ENCODE results near the gene FGFR3.
"Not testable (repeated sequence)": the region's sequence is repeated elsewhere in the genome, so short reads cannot be mapped to it uniquely, and the experiment has no call there.

The FGFR3 gene

DNA sequence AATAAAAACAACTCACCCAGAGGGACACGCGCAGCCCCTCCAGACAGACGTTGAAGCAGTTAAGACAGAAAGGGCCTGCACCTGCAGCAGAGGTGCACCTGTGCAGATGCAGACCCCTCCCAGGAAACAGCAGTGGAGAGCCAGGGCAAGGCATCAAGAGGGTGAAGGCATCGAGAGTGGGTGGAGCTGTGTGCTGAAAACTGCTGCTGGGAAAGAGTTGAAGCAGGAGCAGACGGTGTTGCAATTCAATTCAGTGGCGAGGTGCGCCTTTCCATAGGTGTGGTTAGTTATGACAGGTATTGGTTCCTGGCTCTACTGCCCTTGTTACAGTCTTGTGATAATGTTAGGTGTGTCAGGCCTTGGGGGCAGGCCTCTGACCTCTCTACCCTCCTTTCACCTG, 46.2 kb downstream of the FGFR3 start:
- no peak for DNase-seq (ENCODE audit: low read depth in 2 of 3, low spot score in 1 of 3)

DNA sequence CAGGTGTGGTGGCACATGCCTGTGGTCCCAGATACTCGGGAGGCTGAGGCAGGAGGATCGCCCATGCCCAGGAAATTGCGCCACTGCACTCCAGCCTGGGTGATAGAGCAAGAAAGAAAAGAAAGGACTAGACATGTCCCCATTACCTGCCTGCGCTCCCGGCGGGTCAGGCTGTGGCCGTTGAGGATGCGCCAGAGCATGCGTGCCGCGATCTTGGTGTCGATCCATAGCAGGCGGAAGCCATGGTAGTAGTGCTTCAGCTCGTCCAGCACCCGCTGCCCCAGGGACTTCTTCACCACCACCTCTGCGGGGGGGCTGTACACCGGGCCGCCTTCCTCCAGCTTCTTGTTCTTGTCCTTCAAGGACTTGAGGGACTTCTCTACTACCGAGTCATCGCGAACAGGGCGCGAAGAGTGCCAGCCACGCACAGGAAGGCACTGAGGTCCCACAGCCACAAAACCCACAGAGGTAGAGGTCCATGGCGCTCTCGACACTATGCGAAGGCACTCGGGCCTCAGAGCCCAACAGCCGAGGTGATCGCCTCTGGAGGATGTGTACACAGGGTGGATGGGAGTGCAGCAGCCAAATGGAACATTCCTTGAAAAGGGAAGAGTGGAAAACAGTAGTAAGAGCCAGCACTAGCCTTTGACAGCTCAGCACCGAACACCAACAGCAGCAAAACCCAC, 48.3 kb downstream of the FGFR3 start:
- no peak for DNase-seq (ENCODE audit: low read depth in 2 of 3, low spot score in 1 of 3)

DNA sequence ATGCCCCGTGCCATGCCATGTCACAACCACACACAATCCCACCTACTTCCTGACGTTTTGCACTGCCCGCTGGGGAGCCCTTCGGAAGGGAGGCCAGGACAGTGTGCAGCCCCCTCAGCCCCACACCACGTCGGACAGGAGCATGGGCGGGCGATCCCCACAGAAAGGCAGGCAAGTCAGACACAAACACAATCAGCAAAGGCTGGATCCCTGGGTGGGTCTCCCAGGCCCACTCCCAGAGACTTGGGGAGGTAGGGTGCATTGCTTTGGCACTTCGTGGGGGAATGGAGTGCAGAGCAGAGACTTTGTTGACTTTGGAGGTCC, 48.8 kb downstream of the FGFR3 start:
- no peak for DNase-seq (ENCODE audit: low read depth in 2 of 3, low spot score in 1 of 3)

DNA sequence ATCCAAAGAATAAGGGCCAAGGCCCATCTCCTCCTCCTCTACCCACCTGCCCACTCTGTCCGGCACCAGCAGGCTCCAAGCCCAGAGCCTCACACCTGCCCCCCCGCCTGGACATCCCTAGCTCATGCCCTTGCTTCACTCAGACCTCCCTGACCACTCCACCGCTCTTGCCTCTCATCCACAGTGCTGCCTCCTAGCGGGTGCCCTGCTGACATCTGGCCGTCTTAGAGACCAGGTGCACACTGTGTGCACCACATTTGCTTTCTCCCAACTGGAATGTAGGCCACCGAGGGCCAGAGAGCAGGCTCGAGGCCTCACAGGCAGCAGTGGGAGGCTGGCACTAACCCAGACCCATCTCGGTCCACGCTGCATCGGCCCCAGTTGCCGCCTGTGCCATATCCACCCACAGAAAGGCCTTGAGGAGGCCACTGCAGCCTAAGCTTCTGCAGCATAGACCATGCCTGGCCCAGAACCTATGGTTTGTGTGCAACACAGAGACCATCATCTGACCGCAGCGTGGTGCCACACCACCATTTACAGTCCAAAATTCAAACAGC, 49.3 kb downstream of the FGFR3 start:
- DNase-seq (ENCODE audit: low read depth in 2 of 3, low spot score in 1 of 3): no peak

DNA sequence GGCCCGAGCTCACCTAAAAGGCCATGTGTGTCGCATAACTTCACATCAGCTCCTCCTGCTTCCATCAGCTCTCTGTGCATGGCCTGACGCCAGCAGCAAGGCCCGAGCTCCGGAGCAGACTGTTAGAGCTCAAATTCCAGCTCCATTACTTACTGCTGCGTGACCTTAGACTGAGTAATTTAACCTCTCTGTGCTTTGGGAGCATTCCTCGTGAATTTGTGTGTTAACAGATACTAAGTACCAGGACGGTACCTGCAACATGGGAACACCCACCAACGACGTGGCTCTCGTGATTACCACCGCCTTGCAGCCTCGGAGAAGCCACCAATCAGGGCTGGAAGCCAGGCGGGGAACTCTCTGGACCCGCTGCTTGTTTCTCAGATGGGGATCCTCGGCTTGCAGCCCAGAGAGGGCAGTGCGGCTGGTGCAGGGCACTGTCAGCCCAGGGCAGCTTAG, 49.9 kb downstream of the FGFR3 start:
- no peak for DNase-seq (ENCODE audit: low read depth in 2 of 3, low spot score in 1 of 3)

DNA sequence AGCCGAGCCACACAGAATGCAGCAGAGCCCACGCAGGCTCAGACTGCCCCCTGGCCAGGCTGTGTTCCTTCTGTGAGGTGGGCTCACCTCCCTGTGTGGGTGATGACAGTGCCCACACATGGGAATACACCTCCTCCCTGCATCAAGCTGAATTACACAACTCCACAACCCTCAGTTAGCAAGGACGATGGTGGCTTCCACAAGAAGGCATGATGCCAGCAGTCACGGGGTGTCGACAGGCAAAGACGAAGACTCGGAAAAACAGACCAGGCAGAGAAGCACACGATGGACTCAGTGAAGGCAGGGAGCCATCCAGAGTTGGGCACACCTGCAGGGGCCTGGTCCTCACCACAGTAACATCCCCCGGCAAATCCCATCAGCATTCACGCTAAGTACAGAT, 50.8 kb downstream of the FGFR3 start:
- DNase-seq (ENCODE audit: low read depth in 2 of 3, low spot score in 1 of 3): no peak

DNA sequence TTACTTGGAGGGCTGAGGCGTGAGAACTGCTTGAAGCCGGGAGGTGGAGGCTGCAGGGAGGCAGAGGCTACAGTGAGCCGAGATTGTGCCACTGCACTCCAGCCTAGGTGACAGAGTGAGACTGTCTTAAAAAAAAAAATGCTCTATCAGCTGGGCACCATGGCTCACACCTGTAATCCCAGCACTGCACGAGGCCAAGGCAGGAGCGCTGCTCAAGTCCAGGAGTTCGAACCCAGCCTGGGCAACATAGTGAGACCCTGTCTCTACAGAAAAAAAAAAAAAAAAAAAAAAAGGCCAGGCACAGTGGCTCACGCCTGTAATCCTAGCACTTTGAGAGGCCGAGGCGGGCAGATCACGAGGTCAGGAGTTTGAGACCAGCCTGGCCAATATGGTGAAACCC, 51.5 kb downstream of the FGFR3 start:
- DNase-seq (ENCODE audit: low read depth in 2 of 3, low spot score in 1 of 3): not testable (repeated sequence)

DNA sequence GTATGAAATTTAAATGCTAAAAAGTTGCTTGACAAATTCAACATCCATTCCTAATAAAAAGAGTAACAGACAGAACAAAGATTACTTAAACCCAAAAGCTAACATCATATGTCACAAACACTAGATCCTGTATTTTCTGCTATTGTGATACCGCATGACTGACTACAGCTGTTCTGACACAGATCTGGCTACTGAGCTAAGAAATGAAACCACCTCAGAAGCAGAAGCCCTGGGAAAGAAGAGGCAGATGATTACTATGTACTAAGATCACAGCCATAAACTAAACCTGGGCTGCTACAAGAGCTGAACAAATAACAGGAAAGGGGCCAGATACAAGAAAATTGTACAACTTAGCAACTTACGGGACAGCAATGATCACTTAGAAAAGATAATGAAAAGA, 53.5 kb downstream of the FGFR3 start:
- DNase-seq (ENCODE audit: low read depth in 2 of 3, low spot score in 1 of 3): no peak

DNA sequence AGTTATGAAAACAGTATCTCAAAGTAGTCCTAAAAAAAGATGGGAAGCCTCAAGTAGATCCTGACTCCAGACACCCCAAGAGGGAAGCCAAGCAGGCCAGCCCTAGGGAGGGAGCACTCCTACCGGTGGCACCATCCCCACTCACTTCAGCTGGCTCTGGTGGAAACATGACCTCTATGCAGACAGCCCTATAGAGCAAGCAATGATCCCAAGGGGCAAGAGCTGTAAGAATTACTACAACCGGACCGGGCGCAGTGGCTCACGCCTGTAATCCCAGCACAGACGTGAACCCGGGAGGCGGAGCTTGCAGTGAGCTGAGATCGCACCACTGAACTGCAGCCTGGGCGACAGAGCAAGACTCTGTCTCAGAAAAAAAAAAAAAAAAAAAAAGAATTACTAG, 57.2 kb downstream of the FGFR3 start:
- DNase-seq (ENCODE audit: low read depth in 2 of 3, low spot score in 1 of 3): no peak

DNA sequence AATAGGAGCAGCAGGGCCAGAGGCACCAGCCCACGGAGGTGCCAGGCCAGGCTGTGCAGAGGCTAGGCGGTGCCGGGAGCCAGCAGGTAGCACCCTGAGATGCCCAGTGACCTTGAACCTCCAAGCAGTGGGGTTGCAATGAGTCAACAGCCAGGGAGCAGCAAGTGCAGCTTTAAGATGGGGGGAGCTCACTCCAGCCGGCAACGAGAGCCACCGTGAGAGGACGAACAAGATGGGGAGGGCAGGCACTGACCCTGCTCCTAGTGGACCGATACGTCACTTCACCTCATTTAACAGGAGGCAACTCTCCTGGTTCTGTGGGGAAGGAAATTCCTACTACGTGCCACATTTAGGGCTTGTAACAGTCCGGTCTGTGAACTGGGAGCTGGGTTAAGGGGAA, 58.1 kb downstream of the FGFR3 start:
- no peak for DNase-seq (ENCODE audit: low read depth in 2 of 3, low spot score in 1 of 3)

DNA sequence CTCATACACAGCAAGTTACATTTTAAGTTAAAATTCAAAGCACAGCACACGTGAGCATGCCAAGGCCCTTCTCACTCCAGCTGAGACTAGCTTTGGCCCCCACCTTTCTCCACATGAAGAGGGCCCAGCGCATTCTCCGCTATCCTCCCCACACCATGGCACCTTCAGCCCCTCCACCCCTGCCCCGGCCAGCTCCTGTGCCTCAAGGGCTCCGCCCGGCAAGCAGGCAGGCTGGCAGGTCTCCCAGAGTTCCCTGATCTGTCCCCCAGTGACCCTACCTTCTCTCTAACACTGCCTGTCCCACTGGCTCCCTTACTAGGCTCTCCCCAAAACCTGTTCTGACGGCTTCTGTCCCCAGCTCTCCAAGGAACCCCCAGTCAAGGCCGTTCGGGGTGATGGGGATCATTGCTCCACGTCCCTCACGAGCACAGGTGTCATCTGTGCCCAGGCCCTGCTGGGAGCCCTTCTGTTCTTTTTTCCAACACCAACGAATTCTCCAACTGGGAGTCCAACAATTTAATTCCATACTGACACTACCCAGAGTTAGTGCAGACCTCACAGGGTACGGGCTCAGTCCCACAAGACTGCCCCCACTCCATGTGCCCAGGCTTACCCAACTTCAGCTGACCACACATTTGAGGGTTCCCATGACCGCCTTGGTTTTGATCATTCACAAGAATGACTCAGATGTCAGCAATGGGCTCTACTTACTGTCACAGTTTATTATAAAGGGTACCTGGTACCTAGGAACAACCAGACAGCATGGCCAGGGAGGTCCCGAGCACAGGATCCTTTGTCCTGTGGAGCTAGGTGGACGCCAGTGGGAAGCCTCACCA, 58.7 kb downstream of the FGFR3 start:
- no peak for DNase-seq (ENCODE audit: low read depth in 2 of 3, low spot score in 1 of 3)

DNA sequence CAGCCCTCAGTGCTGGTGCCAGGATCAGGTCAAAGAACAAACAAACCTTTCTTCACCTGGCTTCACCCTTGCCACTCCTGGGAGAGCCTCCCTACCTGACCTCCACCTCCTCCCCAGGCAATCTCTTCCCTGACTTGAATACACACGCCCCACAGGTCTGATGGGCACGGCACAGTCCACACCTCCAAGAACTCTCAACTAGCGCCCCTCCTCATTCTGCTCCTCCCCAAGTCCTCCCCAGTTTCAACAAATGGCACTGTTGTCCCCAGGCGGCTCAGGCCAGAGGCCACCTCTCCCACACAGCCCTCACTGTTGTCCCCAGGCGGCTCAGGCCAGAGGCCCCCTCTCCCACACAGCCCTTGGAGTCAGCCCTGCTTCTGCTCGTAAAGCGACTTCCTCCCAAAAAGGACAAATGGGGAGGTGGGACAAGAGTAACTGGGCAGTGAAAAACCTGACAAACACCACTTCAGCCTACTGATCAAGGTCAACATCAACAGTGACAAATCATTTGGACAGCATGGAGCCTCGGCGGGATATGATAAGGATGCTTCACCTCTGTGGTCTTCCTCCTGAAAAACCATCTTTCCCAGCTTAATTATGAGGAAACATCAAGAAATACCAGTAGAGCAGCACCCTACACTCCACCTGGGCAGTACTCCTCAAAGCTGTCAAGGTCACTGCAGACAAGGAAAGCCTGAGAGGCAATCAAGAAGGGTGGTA, 60.0 kb downstream of the FGFR3 start:
- DNase-seq (ENCODE audit: low read depth in 2 of 3, low spot score in 1 of 3): no peak

DNA sequence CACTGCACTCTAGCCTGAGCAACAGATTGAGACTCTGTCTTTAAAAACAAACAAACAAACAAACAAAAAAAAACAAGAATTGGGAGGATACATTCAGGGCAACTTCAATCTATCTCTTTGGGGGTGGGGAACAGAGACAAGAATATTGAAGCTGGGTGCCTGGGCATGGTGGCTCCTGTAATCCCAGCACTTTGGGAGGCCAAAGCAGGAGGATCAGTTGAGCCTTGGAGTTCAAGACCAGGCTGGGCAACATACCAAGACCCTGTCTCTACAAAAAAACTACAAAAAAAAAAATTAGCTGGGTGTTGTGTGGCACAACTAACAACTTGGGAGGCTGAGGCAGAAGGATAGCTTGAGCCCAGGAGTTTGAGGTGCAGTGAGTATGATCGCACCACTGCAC, 61.7 kb downstream of the FGFR3 start:
- DNase-seq (ENCODE audit: low read depth in 2 of 3, low spot score in 1 of 3): no peak

DNA sequence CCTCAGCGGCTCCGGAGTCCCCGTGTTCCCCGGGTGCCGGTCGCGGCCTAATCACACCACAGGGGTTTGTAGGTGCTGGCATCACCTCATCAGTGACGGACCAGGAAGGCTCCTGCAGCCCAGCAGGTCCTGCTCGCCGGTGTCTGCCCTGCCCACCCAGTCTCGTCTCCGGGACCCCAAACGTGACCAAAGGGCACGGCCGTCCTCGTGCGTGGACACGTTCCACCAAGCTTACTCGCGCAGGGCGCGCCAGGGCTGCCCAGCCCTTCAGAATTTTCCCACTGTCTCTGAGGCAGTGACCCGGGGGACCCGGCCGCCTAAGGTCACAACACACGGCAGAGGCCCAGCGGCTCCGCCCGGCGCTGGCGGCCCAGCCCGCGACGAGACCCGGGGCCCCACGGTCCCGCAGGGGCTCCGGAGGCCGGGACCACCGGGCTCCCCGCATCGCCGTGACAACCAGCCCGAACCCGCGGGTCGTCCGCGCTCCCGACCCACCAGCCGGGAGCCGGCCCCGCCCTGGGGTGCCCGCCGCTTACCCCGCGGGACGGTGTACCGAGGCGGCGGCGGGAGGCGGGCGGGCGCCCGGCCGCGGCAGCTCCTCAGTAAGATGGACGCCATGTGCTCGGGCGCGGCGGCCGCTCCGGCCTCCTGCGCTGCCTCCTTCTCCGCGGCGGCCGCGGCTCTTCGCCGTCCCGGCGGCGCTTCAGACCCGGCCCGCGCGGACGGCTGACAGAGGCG, 62.4 kb downstream of the FGFR3 start:
- DNase-seq (ENCODE audit: low read depth in 2 of 3, low spot score in 1 of 3): no peak

DNA sequence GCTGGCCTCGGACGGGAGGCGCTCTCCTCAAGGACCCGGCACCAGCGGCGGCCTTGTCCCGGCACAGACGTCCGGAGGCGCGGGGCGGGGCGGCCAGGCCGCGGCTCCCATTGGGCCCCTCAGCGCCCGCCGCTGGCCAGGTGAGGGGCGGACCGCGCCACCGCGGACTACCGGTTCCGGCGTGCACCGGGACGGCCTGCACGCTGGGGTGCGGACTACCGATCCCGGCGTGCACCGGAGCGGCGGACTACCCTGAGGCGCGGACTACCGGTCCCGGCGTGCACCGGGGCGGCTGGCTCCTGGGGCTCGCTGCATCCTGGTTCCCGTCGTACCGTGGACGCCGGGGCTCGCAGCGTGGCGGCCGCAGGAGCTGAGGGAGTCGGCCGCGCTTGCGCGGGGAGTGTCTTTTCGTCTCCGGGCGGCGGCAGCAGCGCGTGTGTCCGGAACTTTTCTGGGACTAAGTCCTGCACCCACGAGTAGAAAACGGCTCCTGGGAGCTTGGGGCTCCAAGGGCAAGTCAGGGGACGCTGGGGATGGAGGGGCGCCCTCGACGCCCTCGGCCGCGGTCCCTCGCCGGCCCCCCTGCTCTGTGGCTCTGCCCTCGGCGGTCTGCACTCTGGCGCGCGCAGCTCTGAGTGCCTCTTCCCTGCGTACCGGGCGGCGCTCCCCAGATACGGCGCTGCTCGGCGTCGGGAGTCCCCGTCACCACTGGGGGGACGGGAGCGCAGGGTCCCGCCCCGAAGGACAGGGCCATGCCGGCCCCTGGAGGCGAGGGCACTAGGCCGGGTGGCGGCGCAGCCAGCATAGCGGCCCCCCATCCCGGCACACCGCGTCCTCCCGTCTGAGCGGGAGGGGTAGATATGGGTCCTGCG, 63.2 kb downstream of the FGFR3 start, which contains the start of gene LETM1:
LETM1 (minus strand) TSS at position 86 of the 872 bp plus-strand sequence. CDS start 206 bp downstream, outside the sequence.
- peak; percentile 87 to 91 (median 89) for DNase-seq (ENCODE audit: low read depth in 2 of 3, low spot score in 1 of 3)

DNA sequence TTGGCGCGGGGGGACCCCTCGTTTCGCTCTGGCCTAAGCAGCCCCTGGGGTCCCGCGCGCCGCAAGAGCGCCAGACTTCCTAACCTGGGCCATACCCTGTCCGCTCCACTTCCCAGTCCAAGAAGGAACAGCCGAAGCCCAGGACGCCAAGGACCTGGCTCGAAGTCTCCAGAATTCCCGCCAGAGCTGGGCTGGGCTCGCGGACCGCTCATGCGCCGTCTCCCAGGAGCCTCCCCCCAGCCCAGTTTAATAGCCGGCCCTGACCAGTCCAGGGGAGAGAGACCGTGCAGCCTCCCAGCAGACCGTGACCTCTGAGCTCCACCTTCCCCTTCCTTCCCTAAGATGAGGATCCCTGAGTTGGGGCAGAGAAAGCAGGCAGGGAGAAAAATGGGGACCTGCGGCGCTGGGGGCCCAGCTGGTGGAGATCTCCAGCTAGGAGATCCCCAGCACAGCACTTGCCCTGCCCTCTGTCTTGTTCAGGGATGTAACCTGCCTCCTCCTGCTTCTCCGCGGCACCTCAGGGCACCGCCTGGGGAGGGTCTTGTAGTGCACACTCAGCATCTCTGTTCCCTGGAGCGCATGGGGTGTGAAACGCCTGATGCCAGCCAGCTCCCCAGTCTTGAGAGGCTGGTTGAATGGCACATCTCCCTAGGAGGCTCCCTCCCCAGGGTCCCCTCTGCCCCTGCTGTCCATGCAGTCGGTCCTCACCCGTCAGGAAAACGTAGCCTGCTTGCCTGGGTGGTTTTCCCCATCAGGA, 64.0 kb downstream of the FGFR3 start:
- DNase-seq (ENCODE audit: low read depth in 2 of 3, low spot score in 1 of 3): no peak

DNA sequence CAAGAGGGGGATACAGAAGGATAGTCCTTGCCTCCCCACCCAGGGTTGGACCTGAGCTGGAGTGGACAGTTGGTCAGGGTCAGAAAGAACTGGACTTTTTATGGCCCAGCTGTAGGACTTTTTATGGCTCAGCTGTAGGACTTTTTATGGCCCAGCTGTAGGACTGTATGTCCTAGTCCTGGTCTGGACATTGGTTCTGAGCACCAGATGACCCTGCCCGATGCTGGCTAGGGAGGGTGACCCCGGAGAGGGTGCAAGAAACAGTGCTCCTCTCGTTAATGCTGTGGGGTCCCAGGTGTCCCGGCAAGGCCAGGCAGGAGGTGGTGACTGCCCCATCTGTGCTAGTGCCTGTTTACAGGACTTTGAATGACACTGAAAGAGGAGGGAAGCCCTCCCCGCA, 64.8 kb downstream of the FGFR3 start:
- no peak for DNase-seq (ENCODE audit: low read depth in 2 of 3, low spot score in 1 of 3)
